Activated gamma-delta T cell treated with anti-CD3 and anti-CD28 coated beads, Interleukin-2, amount 50 U/mL, for 16 hours (primary cell): ENCODE results near the gene ENDOG.

ENCODE experiments used
- DNase-seq: peaks from one replicate; pipeline ENCODE4 v3.0.0-alpha.2; 2020; ENCODE audit warnings: low read depth

The ENDOG gene

DNA sequence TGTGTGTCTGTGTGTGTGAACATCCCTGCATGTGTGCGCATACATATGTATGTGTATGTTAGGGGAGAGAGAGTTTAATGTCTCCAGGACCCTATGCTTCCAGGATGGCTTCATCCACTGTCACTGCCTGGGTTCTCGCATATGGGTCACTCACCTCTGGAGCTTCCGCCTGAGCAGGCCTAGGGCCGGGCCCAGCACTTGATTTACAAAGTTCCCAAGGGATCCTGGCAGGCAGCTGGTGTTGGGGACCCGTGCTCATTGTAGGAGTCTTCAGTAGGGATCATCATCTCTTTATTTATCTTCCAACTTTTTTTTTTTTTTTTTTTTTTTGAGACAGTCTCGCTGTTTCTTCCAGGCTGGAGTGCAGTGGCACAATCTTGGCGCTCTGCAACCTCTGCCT is 18.2 kb upstream of the ENDOG start:
- DNase-seq: no peak

DNA sequence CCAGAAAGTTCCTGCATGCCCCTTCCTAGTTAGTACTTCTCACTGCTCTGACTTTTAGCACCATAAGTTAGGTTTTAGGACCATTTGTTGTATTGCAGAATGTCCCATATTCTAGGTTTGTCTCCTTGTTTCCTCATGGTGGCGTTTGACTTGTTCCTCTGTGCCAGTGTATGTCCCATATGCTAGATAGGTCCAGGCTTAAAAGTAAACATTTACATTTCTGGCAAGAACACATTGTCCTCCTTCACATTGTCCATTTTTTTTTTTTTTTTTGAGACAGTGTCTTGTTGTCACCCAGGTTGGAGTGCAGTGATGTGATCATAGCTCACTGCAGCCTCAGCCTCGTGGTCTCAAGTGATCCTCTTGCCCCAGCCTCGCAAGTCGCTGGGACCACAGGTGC is 15.8 kb upstream of the ENDOG start:
- no peak for DNase-seq

DNA sequence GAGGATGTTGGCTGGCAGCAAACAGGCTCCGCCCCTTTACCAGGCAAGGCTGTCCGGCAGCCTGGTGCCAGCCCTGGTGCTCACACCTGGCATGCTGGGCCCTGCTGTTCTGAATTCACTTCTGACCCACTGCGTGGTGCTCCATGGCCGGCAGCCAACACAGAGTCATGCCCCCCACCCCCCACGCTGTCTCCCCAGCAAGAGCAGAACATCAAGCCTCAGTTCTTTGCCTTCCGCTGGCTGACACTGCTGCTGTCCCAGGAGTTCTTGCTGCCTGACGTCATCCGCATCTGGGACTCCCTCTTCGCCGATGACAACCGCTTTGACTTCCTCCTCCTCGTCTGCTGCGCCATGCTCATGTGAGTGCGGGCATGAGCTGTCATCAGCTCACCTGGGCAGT is 12.6 kb upstream of the ENDOG start:
- DNase-seq: no peak

DNA sequence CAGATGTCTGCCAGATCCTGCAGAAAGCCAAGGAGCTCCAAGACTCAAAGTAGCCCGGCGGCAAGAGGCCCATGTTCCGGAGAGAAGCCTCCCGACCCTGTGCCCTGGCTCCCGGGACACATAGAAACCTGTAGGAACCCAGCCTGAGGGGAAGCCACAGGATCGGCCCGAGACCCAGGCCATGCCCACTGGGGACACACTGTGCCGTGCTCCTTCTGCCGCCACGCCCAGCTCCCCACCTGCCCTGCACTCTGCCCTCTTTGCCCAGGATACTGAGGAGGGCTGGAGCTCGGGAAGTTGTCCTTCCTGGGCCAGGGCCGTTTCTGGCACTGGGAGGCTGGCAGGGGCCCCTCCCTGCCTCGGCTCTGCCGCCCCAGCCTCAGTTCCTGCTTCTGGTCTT is 10.5 kb upstream of the ENDOG start:
- no peak for DNase-seq

DNA sequence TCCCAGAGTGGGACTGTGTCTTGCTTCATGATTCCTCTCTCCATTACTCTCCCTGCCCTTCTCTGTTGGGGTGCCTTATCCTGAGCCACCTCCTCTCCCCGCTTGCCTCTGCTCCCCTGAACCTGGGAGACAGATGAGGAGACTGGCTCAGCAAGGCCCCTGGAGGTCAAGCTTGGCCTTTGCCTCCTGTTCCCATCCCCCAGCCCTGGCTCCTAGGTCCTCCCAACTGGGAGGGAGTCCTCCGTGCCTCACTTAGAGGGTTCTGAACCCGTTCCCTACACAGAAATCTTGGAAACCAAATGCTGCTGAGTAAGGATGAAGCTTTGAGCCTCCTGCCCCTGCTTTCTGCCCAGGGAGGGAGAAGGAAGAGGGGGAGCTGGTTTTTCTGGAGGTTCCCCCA is 9.8 kb upstream of the ENDOG start:
- DNase-seq: no peak

DNA sequence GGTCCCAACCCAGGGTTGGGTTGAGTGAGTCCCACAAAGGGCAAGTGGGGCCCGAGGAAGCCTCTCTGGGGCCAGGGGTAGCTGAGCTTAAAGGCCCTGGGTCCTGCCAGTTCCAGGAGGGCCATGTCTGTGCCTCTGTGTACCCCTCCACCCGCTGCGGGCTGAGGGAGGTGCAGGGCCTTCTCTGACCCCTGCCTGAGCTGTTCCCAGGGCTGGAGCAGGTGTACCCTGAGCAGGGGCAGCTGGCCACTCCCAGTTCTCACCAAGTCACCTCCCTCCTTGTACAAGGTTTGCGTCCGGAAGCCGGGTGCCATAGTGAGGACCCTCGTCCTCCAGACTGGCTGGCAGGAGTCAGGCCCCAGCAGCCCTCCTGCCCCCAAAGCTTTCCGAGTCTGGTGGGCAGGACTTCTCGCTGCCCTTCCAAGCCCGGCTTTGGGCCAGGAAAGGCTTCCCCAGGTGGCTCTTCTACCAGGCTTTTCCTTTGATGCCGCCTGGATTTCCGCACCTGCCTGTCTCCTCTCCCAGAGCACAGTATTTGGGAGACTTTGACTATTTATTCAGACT is 9.2 kb upstream of the ENDOG start:
- no peak for DNase-seq

DNA sequence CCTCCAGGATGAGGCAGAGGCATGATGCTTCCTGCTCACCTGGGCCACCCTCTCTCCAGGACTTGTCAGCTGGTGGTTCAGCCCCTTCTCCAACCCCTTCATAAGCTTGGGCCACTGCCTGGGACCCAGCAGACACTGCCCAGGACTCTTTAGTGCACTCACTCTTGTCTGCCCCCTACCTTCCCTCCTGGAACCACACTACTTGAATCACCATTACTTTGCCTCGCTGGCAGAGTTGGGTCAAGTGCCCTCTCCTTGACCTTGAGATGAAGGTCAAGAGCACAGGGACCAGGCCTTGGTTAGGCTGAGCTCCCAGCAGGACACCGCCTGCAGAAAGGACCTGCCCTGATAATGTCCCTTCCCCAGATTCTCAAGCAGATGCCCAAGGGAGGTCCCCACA is 8.5 kb upstream of the ENDOG start:
- DNase-seq: no peak

DNA sequence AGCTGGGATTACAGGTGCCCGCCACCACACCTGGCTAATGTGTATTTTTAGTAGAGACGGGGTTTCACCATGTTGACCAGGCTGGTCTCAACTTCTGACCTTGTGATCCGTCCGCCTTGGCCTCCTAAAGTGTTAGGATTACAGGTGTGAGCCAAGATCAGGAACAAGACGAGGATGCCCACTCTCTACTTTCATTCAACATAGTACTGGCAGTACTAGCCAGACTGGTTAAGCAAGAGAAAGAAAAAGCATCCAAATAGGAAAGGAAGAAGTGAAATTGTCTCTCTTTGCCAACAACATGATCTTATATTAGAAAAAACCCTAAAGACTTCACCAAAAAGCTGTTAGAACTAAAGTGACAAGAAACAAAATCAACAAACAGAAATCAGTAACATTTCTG is 7.4 kb upstream of the ENDOG start:
- no peak for DNase-seq

DNA sequence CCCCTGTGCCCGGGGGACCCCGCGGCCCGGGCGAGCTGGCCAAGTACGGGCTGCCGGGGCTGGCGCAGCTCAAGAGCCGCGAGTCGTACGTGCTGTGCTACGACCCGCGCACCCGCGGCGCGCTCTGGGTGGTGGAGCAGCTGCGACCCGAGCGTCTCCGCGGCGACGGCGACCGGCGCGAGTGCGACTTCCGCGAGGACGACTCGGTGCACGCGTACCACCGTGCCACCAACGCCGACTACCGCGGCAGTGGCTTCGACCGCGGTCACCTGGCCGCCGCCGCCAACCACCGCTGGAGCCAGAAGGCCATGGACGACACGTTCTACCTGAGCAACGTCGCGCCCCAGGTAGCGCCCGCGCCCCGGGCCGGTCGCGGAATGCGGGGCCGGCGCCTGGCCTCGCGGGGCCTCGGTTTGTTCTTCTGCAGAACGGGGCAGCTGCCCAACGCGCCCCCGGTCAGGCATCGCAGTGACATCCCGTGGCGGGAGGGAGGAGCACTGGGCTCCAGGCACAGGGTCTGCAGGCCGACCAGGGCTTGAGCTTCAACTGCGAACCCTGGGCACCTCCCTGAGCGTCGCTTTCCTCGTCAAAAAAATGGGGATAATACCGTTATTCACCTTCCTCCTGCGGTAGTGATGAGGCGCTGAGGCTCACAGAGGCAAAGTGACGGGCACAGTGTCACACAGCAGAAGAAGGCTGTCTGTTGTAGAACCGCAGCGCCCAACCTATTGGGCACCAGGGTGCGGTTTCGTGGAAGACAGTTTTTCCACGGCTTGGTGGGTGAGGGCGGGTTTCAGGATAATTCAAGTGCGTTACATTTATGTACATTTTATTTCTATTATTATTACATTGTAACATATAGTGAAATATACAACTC is 777 bp downstream of the ENDOG start:
- DNase-seq: no peak

DNA sequence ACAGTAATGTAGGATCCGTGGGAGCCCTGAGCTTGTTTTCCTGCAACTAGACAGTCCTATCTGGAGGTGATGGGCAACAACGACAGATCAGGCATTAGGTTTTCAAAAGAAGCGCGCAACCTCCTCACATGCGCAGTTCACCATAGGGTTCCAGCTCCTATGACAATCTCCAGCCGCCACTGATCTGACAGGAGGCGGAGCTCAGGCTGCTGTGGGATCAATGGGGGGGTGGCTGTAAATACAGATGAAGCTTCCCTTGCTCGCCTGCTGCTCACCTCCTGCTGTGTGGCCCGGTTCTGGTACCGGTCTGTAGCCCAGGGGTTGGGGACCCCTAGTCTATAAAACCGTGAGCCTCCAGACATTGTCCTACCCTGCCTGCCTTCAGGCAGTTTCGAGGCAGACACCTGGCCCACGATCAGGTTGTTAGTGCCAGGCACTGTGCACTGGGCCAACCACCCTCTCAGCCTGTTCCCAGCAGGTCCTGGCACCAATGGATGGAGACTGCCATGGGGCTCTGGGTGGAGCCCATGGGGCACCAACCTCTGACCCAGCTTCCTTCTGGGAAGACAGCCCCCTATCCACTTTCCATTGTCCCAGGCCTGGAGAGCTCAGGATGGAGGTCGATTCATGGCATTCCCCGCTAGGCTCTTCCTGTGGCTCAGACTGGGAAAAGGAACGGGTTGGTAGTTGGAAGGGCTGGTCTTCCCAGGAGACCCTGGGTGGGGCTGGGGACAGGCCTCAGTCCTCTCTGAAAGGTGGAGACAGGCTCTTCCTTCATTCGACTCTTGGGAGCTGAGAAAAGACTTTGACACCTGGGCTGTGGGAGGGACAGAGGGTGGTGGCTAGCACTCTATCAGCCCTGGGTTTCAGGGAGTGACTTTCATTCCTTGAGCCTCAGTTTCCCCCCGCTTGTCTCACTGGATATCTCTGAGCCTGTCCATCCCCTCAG is 1.7 kb downstream of the ENDOG start:
- DNase-seq: no peak

DNA sequence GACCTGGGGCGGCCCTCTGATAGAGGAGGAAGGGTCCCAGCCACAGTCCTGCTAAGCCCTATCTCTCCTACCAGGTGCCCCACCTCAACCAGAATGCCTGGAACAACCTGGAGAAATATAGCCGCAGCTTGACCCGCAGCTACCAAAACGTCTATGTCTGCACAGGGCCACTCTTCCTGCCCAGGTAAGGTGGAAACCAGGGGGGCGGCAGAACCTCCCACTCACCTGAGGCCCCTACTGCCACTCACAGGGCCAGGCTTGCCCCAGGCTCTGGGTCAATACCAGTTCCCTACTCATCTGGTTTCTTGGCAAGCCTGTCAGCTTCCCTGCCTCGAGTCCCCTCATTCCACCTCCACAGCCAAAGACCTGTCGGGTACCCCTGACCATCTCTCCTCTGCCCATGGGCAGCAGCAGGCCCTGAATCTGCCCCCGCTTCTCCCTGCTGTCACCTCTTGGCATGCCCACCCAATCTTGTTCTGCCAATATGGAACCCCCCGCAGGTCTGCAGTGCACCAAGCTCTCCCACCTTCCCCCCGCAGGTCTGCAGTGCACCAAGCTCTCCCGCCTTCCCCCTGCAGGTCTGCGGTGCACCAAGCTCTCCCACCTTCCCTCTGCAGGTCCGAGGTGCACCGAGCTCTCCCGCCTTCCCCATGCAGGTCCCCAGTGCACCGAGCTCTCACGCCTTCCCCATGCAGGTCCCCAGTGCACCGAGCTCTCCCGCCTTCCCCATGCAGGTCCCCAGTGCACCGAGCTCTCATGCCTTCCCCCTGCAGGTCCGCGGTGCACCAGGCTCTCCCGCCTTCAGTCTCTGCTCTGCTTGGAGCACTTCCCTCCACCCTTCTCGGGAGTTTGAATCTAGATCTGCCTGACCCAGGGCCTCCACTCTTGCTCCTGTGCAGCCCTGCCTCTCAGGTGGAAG is 2.6 kb downstream of the ENDOG start:
- no peak for DNase-seq

DNA sequence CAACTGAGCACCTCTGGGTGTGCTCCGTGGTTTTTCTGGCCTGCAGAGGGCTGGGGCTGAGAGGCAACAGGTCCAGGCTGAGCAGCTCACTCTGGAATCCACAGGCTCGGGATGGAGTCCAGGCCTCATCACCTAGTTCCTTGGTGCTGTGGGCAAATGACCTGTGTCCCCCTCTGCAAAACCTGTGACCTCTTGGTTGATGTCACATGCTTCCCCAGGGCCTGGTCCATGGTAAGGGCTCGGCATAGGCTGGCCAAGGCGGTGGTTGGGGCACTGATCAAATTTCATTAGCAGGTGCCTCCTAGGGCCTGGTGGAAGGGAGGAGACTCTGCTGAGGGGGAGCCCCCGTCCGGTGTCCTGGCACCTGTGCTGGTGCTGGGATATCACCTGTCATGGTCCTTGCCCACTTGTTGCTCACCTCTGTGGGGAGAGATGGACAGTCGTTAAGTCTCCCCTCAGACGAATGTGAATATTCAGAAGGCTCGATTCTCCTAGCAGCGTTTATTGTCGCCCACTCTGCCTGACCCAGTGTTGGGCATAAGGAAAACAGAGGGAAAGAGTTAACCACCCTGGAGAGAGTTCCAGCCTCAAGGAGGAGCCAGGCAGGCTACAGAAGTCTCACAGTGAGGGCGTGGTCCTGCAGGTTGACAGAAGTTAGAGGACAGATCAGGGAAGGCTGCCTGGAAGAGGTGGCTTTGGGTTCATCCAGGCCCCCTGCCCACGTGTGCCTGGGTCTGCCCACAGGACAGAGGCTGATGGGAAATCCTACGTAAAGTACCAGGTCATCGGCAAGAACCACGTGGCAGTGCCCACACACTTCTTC is 3.5 kb downstream of the ENDOG start:
- no peak for DNase-seq

DNA sequence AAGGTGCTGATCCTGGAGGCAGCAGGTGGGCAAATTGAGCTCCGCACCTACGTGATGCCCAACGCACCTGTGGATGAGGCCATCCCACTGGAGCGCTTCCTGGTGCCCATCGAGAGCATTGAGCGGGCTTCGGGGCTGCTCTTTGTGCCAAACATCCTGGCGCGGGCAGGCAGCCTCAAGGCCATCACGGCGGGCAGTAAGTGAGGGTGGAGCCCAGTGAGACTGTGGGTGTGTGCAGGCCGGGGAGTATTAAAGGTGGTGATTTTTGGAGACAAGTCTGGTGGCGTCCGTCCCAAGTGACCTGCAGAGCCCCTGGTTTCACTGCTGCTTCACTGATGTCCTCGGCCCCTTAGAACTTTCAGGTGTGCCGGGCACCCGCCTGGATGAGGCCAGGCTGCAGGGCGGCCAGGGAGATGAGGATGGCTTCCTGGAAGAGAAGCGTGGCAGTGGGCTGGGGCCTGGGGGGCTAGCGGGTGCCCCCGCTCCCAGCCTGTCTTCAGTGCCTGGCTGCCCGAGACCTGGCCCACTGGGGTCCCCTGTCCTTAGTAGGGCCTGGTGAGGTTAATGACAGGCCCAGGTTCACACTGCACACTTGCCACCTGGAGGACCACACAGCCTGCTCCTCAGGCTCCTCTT is 4.2 kb downstream of the ENDOG start:
- DNase-seq: no peak

DNA sequence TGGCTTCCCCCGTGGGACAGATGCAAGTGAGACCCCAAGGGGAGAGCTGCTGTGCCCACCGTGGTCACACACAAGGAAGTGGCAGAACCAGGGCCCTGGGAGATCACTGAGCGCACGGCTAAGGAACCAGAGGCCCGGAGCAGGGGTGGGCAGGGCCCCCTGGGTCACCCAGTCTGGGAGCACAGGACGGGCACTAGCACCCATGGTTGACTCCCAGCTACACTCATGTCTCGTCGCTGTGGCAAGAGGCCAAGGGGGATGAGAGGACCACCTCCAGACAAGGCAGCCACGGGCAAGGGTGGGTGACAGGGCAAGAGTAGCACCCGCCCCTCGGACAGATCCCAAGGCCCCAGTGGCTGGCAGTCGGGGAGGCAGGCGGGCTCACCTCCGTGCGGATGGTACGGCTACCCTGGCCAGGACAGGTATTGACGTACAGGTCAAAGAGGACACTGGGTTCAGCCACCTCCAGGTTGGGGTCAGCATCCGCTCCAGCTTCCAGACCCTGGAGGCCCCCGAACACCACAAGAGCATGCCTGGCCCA is 5.1 kb downstream of the ENDOG start:
- no peak for DNase-seq

DNA sequence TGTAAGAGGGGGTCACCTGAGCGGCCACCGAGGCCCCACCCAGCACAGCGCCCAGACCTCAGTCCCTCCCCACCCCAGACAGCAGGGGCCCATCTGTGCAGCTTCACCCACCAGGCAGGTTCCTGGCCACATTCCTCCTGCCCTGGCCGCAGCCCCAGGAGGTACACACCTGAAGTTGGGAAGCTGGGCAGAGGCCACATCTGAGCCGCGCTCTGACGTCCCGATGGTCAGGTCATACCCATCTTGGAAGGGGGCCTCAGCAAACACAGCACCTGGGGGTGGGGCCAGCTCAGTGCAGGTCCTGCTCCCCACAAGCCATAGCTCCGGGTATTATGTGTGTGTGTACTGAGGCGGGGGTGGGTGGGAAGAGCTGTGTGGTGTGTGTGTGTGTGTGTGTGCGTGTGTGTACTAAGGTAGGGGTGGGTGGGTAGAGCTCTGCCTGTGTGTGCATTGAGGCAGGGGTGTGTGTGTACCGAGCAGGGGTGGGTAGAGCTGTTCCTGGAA is 5.7 kb downstream of the ENDOG start:
- no peak for DNase-seq

DNA sequence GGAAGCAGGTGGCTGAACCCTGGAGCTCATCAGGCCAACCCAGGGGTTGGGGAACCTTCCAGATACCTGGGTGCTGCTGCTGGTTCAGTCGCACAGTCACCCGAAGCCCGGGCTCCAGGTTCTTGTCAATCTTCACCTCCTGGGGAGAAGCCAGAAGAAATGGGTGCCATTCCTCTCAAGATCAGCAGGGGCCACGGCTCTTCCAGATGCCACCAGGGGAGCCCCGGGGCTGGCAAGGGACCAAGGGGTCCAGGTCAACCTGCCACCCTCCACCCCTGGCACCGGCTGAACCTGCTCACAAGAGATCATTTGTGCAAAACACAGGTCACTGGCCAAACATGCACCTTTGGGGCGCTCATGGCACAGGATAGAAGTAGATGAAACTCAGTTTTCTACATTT is 6.6 kb downstream of the ENDOG start:
- DNase-seq: no peak

DNA sequence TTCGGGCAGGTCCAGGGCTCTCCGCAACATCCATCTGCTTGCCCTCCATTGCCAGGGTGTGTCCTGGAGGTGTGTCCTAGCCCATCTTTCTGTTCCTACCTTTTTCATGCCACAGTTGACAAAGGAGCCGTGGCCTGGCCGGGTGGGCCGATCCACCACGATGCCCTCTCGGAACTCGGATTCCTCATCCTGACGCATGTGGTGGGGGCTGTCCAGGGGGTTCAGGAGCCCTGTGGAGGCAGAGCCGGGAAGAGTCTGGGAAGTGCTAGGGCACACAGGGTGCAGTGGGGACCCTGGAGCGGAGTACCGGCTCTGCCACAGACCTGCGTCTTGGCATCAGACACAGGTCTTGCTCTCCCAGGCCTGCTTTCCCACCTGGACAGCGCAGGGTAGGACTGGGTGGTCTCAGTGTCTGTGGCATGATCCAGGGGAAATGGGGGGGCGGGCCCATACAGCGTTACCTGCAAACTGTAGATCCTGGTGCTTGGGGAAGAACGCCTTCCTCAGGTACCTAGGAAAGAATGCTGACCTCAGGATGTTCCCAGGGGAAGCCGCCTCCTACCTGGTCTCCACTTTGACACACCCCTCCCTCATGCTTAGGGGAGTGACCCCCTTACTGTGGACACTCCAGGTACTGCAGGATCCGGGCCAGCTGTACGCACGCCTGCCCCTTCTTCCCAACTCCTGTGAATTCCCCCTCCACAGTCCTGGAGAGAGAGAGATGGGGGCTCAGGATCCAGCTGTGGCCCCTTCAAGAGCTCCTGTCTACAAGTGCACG is 7.8 kb downstream of the ENDOG start:
- DNase-seq: no peak

DNA sequence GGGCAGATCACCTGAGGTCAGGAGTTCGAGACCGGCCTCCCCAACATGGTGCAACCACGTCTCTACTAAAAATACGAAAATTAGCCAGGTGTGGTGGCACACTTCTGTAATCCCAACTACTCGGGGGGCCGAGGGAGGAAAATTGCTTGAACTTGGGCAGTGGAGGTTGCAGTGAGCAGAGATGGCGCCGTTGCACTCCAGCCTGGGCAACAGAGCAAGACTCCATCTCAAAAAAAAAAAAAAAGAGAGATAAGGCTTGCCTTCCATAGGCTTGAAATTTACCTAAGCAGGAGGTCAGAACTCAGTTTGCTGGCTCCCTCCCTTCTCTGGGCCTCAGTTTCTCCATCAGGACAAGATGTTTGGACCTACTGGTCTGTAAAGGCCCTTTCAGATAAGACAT is 10.0 kb downstream of the ENDOG start:
- DNase-seq: no peak
